ENCODE measurements around the gene KCNG2. TPM values are rescaled to one million over a fixed set of nuclear protein-coding genes. Genes with fewer than 3 reads are reported as not detected.

KCNG2 gene
- polyA plus RNA-seq, 1 donor from 2014 or later: not detected

- no peak overlapping the region for H2AFZ ChIP-seq (ENCODE audit: low read depth, low read length)
- no peak overlapping the region for H3K4me3 ChIP-seq (ENCODE audit: low read length)
- no peaks in the 10 kb centered on the region for H3F3A ChIP-seq (ENCODE audit: insufficient read depth, low read length, poor library complexity, severe bottlenecking)
- H3K9ac ChIP-seq (ENCODE audit: low read length): no peak overlapping the region
- no peak overlapping the region for H3K27ac ChIP-seq (ENCODE audit: low read length)
- H4K20me1 ChIP-seq (ENCODE audit: insufficient read depth): no peaks in the 10 kb centered on the region
- TF ChIP-seq POLR2AphosphoS5 (IDR thresholded peaks at IDR 0.05) (no peak), SMC3 (conservative IDR thresholded peaks at IDR 0.05; ENCODE audit: poor library complexity) (no peak), REST (IDR thresholded peaks at IDR 0.05; ENCODE audit: borderline replicate concordance) (no peak), RAD21 (conservative IDR thresholded peaks at IDR 0.05) (no peak), MXI1 (conservative IDR thresholded peaks at IDR 0.05; ENCODE audit: poor library complexity, severe bottlenecking) (no peak), EP300 (conservative IDR thresholded peaks at IDR 0.05; ENCODE audit: poor library complexity, severe bottlenecking) (no peak)
- TF ChIP-seq, protein P1, sequence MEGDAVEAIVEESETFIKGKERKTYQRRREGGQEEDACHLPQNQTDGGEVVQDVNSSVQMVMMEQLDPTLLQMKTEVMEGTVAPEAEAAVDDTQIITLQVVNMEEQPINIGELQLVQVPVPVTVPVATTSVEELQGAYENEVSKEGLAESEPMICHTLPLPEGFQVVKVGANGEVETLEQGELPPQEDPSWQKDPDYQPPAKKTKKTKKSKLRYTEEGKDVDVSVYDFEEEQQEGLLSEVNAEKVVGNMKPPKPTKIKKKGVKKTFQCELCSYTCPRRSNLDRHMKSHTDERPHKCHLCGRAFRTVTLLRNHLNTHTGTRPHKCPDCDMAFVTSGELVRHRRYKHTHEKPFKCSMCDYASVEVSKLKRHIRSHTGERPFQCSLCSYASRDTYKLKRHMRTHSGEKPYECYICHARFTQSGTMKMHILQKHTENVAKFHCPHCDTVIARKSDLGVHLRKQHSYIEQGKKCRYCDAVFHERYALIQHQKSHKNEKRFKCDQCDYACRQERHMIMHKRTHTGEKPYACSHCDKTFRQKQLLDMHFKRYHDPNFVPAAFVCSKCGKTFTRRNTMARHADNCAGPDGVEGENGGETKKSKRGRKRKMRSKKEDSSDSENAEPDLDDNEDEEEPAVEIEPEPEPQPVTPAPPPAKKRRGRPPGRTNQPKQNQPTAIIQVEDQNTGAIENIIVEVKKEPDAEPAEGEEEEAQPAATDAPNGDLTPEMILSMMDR (IDR thresholded peaks at IDR 0.05; ENCODE audit: poor library complexity, severe bottlenecking): no peak
- no peak overlapping the region for H3K4me2 ChIP-seq (ENCODE audit: low read length)
- H3K9me2 ChIP-seq (ENCODE audit: insufficient read depth, low read length): no peaks in the 10 kb centered on the region
- H3K9me3 ChIP-seq (ENCODE audit: low read length): no peaks in the 10 kb centered on the region
- H3K79me2 ChIP-seq (replicated peaks; ENCODE audit: insufficient read depth, low read length): no peaks in the 10 kb centered on the region
- H3K36me3 ChIP-seq (ENCODE audit: insufficient read depth, low read length): no peaks in the 10 kb centered on the region
- no peaks in the 10 kb centered on the region for H3K27me3 ChIP-seq (ENCODE audit: insufficient read depth, low read depth, low read length)
Measured at GRCh38 chr18:79883461-79884293, 85.9 kb downstream of the KCNG2 start.

GRCh38 chr18:79884294-79884962, 86.7 kb downstream of the KCNG2 start:
- Histone ChIP-seq H2AFZ (ENCODE audit: low read depth, low read length) (no peak overlapping the region), H3K36me3 (ENCODE audit: insufficient read depth, low read length) (no peaks in the 10 kb centered on the region), H3K9me3 (ENCODE audit: low read length) (no peaks in the 10 kb centered on the region), H3K27me3 (ENCODE audit: insufficient read depth, low read depth, low read length) (no peaks in the 10 kb centered on the region), H3K9me2 (ENCODE audit: insufficient read depth, low read length) (no peaks in the 10 kb centered on the region), H4K20me1 (ENCODE audit: insufficient read depth) (no peaks in the 10 kb centered on the region), H3K79me2 (replicated peaks; ENCODE audit: insufficient read depth, low read length) (no peaks in the 10 kb centered on the region), H3K4me3 (ENCODE audit: low read length) (no peak overlapping the region), H3K9ac (ENCODE audit: low read length) (no peak overlapping the region), H3K4me2 (ENCODE audit: low read length) (no peak overlapping the region), H3K27ac (ENCODE audit: low read length) (no peak overlapping the region), H3F3A (ENCODE audit: insufficient read depth, low read length, poor library complexity, severe bottlenecking) (no peaks in the 10 kb centered on the region)
- TF ChIP-seq MXI1 (conservative IDR thresholded peaks at IDR 0.05; ENCODE audit: poor library complexity, severe bottlenecking) (no peak), REST (IDR thresholded peaks at IDR 0.05; ENCODE audit: borderline replicate concordance) (no peak), EZH2 (IDR thresholded peaks at IDR 0.05; ENCODE audit: borderline replicate concordance, insufficient read depth, low read length, poor library complexity, severe bottlenecking) (no peak), EP300 (conservative IDR thresholded peaks at IDR 0.05; ENCODE audit: poor library complexity, severe bottlenecking) (no peak), SMC3 (conservative IDR thresholded peaks at IDR 0.05; ENCODE audit: poor library complexity) (no peak), RAD21 (conservative IDR thresholded peaks at IDR 0.05) (no peak), TAF1 (IDR thresholded peaks at IDR 0.05; ENCODE audit: low read depth) (no peak), POLR2AphosphoS5 (IDR thresholded peaks at IDR 0.05) (no peak)
- TF ChIP-seq, protein P1 (IDR thresholded peaks at IDR 0.05; ENCODE audit: poor library complexity, severe bottlenecking): no peak
